Endothelial cell of umbilical vein (primary cell): ENCODE data around the gene TRIM46.

Experiments used
- POLR2AphosphoS5 ChIP-seq: IDR thresholded peaks from 2 replicates; pipeline ENCODE4 v1.6.1; 2012; ENCODE audit warnings: low read depth, mild to moderate bottlenecking, control low read depth, low read length, moderate library complexity; ENCODE audit not compliant: insufficient read depth
- TF ChIP-seq, protein P1 (sequence below), 2 donors: IDR thresholded peaks; 1 replicate in 1 of 2; 2 replicates in 1 of 2; pipeline ENCODE4 v1.5.1; 2011; ENCODE audit warnings: low read length in 2 of 2, mild to moderate bottlenecking in 2 of 2, moderate library complexity in 2 of 2, control low read depth in 1 of 2, inconsistent platforms in 1 of 2, low read depth in 1 of 2; ENCODE audit not compliant: insufficient read depth in 1 of 2; ENCODE audit errors: extremely low read depth in 1 of 2

DNA sequence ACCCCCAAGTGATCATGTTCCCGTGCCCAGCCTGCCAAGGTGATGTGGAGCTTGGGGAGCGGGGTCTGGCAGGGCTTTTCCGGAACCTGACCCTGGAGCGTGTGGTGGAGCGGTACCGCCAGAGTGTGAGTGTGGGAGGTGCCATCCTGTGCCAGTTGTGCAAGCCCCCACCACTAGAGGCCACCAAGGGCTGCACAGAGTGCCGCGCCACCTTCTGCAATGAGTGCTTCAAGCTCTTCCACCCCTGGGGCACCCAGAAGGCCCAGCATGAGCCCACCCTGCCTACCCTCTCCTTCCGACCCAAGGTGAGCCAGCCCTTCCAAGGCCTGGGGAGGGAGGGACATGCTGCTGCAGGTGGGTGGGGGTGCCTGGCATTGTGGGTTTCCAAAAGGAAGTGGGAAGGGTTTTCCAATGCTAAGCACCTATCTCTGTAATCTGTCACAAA lies 2.3 kb downstream of the TRIM46 start:
- TF ChIP-seq, protein P1, sequence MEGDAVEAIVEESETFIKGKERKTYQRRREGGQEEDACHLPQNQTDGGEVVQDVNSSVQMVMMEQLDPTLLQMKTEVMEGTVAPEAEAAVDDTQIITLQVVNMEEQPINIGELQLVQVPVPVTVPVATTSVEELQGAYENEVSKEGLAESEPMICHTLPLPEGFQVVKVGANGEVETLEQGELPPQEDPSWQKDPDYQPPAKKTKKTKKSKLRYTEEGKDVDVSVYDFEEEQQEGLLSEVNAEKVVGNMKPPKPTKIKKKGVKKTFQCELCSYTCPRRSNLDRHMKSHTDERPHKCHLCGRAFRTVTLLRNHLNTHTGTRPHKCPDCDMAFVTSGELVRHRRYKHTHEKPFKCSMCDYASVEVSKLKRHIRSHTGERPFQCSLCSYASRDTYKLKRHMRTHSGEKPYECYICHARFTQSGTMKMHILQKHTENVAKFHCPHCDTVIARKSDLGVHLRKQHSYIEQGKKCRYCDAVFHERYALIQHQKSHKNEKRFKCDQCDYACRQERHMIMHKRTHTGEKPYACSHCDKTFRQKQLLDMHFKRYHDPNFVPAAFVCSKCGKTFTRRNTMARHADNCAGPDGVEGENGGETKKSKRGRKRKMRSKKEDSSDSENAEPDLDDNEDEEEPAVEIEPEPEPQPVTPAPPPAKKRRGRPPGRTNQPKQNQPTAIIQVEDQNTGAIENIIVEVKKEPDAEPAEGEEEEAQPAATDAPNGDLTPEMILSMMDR (IDR thresholded peaks at IDR 0.05; ENCODE audit: extremely low read depth in 1 of 2, insufficient read depth in 1 of 2, low read depth in 1 of 2, low read length in 2 of 2), result peak in 1 of 2 donors; percentile 21
- TF ChIP-seq POLR2AphosphoS5, result no peak
